ENCODE measurements around the gene PPP1R8.

GRCh38 chr1:27882543-27882903 lies 51.9 kb downstream of the PPP1R8 start:
- no peak for TF ChIP-seq CTCF (conservative IDR thresholded peaks at IDR 0.05; ENCODE audit: low read length)
- TF ChIP-seq EZH2phosphoT487 (IDR thresholded peaks at IDR 0.05; ENCODE audit: borderline replicate concordance) = no peak
